Measurements from ENCODE around the gene MXRA8.
"Not testable (repeated sequence)": the region's sequence is repeated elsewhere in the genome, so short reads cannot be mapped to it uniquely, and the experiment has no call there.

Gene MXRA8

GRCh38 chr1:1393014-1393413 is 34.7 kb upstream of the MXRA8 start:
- no peak for DNase-seq (ENCODE audit: low spot score)

GRCh38 chr1:1391225-1391624 is 32.9 kb upstream of the MXRA8 start:
- DNase-seq (ENCODE audit: low spot score): no peak

GRCh38 chr1:1390675-1391074 is 32.3 kb upstream of the MXRA8 start:
- no peak for DNase-seq (ENCODE audit: low spot score)

- no peak for DNase-seq (ENCODE audit: low spot score)
Measured at GRCh38 chr1:1388078-1388472, 29.7 kb upstream of the MXRA8 start.

GRCh38 chr1:1387098-1388077 is 29.0 kb upstream of the MXRA8 start:
- no peak for DNase-seq (ENCODE audit: low spot score)

DNA sequence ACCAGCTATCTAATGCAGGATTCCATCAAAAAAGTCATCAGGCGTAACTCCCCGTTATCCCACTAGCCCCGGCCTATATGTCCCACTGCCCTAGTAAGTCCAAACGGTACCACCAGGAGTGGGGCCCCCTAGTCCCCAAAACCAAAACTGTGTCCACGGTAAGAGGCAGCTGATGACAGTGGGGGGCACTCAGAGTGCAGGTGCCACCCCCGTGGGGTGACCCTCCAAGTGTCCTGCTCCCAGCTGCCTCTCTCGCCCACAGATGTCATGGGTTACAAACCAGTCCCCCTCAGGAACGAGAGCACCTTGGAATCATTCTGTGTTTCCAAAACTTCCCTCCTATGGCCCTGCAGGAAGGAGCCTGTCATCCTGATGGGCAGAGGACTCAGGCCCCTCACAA is 27.6 kb upstream of the MXRA8 start:
- no peak for DNase-seq (ENCODE audit: low spot score)

- not testable (repeated sequence) for DNase-seq (ENCODE audit: low spot score)
Measured at GRCh38 chr1:1385339-1385738, 27.0 kb upstream of the MXRA8 start.

- no peak for DNase-seq (ENCODE audit: low spot score)
Measured at GRCh38 chr1:1381294-1381693, 22.9 kb upstream of the MXRA8 start.

DNA sequence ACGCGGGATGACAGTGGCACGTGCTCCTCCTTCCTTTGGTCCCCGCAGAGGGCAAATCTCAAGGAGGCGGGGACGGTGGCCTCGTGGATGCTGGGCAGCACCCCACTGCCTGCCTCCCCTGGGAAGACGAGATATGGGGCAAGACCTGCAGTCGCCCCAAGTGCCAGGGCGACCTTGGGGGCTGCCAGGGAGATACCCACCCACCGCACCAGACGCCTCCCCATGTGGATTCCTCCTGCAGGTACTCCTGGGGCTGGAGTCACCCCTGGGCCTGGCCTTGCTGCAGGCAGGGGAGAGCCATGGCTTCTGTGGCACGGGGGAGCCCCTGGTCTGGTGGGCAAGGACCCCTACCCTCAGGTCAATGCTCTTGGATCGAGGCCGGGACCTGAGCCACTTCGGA is 22.5 kb upstream of the MXRA8 start:
- no peak for DNase-seq (ENCODE audit: low spot score)

DNA sequence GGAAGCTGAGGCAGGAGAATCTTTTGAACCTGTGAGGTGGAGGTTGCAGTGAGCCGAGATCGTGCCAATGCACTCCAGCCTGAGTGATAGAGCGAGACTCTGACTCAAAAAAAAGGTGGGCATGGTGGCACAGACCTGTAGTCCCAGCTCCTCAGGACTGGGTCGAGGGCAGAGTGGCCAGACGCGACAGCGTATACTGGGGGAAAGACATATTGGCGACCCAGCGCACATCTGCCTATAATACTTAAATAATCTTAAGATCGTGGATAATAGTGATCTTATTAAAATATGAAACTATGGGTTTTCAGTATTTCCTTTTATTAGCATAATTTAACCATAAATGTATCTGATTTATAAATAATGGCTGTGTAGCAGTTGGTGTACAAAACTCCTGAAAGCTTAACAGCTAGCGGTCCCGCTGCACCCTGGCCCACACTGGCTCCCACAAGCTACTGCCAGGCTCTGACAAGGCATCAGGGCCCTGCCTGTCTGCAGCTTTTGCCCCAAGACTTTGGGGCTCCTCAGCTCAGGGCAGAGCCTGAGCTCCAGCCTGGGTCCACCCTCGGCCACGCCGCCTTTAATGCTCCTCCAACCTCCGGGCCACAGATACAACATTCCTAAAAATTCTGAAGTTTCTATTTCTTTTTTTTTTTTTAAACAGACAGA is 19.3 kb upstream of the MXRA8 start:
- no peak for DNase-seq (ENCODE audit: low spot score)

DNA sequence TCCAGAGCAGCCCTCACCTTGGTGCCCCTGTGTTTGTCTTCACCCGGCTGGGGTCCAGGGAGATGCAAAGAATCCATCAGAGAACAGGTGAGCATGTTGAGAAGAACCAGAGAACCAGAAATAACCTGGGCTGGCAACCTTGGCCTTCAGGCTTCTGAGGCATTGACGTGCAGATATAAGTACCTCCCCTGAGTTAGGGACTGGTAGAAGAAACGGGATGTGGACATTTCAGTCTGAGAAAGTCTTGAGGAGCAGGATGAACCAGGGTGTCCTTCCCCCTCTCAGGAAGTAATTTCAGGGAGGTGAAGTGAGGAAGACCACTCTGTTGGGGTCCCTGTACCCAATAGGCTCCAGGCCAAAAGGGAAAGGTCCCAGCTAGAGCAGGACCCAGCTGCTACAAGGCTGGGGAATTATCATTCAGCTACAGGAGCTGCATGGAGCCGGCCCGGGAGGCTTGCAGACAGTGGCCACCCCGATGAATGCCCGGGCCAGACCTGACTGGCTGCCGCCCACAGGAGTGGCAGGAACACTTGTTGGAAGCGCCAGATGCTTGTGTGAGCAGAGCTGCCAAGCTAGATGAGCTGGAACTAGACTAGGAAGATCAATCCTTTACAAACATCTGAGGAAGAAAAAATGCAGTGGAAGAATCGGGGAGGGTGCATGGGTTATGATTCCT is 18.3 kb upstream of the MXRA8 start:
- no peak for DNase-seq (ENCODE audit: low spot score)

GRCh38 chr1:1374929-1375662 is 16.7 kb upstream of the MXRA8 start, which contains the start of gene AURKAIP1:
Gene AURKAIP1 (minus strand): TSS chr1:1375207. CDS start chr1:1374756, 451 bp downstream.
- peak; percentile 97 for DNase-seq (ENCODE audit: low spot score)

GRCh38 chr1:1374589-1374928 is 16.2 kb upstream of the MXRA8 start:
- DNase-seq (ENCODE audit: low spot score): no peak

GRCh38 chr1:1373815-1374588 is 15.6 kb upstream of the MXRA8 start:
- DNase-seq (ENCODE audit: low spot score): no peak

- DNase-seq (ENCODE audit: low spot score): no peak
Measured at GRCh38 chr1:1373051-1373814, 14.9 kb upstream of the MXRA8 start.

GRCh38 chr1:1371746-1372711 is 13.7 kb upstream of the MXRA8 start:
- peak; percentile 90 for DNase-seq (ENCODE audit: low spot score)

DNA sequence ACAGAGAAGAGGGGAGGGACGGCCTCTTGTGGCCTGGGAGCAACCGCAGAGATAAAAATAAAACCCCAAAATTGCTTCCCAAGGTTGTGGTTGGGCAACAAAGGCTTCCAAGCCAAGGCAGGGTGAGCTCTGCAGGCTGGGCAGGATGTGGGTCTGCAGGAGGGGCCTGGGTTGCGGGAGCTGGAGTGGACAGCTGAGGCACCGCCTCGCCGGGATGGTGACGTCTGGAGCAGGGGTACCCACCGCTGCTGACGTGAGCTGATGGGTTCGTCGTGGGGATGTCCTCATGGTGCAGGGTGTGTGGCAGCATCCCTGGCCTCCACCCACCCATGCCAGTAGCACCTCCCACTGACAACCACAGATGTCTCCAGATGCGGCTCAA is 13.0 kb upstream of the MXRA8 start:
- no peak for DNase-seq (ENCODE audit: low spot score)

DNA sequence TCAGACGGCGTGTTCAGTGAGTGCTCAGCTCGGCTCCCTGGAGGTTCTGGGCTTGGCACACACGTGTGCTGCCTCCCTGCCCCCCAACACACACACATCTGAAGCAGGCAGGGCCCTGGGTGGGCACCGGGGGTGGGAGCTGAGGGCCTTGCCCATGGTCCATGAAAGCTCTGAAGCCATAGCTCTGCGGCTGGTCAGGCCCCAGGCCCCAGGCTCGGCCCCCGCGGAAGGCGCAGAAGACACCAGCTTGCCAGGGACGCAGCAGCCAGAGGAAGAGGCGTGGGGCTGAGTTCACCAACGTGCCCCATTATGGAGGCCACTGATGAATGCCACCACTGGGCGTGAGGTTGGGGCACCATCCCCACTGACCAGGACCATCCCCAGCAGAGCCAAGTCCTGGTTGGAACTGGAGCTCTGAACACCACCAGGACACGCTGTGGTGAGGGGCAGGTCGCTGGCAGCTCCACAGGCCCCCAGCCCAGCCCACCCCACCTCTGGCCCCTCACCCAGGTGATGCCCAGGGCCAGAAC is 12.5 kb upstream of the MXRA8 start:
- no peak for DNase-seq (ENCODE audit: low spot score)

DNA sequence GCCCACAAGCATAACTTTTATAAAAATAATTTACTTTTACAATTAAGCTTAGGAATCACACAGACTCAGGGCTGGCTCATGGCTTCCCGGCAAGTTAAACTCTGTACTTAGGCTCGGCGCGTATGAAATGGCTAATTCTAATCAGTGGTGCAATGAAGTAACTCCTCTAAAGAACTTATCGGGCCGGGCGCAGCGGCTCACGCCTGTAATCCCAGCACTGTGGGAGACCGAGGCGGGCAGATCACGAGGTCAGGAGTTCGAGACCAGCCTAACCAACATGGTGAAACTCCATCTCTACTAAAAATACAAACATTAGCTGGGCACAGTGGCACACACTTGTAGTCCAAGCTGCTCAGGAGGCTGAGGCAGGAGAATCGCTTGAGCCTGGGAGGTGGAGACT is 11.7 kb upstream of the MXRA8 start:
- not testable (repeated sequence) for DNase-seq (ENCODE audit: low spot score)

Data from HuH-7.5 (cell line).